ENCODE results near the gene APOBEC4.

DNA sequence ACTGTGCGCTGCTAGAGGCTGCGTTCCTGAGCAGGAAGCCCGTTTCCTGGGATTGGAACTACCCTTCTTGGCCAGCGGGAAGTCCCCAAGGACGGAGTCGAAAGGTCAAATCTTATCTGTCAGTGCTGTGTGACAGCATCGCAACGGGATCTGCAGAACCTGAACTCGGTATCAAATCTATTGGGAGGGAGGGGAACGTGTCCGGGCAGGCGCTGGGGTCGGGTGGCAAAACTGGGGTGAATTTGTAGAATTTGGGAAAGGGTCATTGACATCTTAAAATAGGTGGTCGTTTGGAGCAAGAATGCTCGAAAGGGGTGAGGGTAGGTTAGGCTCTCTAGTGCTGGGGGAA lies 16.8 kb downstream of the APOBEC4 start:
- TF ChIP-seq POLR2A (IDR thresholded peaks at IDR 0.05; ENCODE audit: borderline replicate concordance, extremely low read depth, insufficient read depth, insufficient read length) (no peak), SP1 (IDR thresholded peaks at IDR 0.05; ENCODE audit: low read depth) (no peak), EZH2phosphoT487 (IDR thresholded peaks at IDR 0.05; ENCODE audit: borderline replicate concordance) (no peak), YY1 (IDR thresholded peaks at IDR 0.05; ENCODE audit: extremely low read depth, insufficient replicate concordance, low read depth, low read length) (no peak), EZH2 (IDR thresholded peaks at IDR 0.05) (no peak), TCF7L2 (IDR thresholded peaks at IDR 0.05; ENCODE audit: borderline replicate concordance, extremely low read depth, insufficient read depth, insufficient read length) (no peak), CBX3 (IDR thresholded peaks at IDR 0.05; ENCODE audit: low read depth) (no peak), ZNF274 (IDR thresholded peaks at IDR 0.05; ENCODE audit: low read depth, low read length) (no peak), RAD21 (IDR thresholded peaks at IDR 0.05; ENCODE audit: low read depth) (no peak)
- TF ChIP-seq, protein P1, sequence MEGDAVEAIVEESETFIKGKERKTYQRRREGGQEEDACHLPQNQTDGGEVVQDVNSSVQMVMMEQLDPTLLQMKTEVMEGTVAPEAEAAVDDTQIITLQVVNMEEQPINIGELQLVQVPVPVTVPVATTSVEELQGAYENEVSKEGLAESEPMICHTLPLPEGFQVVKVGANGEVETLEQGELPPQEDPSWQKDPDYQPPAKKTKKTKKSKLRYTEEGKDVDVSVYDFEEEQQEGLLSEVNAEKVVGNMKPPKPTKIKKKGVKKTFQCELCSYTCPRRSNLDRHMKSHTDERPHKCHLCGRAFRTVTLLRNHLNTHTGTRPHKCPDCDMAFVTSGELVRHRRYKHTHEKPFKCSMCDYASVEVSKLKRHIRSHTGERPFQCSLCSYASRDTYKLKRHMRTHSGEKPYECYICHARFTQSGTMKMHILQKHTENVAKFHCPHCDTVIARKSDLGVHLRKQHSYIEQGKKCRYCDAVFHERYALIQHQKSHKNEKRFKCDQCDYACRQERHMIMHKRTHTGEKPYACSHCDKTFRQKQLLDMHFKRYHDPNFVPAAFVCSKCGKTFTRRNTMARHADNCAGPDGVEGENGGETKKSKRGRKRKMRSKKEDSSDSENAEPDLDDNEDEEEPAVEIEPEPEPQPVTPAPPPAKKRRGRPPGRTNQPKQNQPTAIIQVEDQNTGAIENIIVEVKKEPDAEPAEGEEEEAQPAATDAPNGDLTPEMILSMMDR (IDR thresholded peaks at IDR 0.05 in 2 of 3, conservative IDR thresholded peaks at IDR 0.05 in 1 of 3; ENCODE audit: borderline replicate concordance in 1 of 3, insufficient read depth in 1 of 3, low read depth in 2 of 3, low read length in 2 of 3) = no peak
- TF ChIP-seq, protein P2, sequence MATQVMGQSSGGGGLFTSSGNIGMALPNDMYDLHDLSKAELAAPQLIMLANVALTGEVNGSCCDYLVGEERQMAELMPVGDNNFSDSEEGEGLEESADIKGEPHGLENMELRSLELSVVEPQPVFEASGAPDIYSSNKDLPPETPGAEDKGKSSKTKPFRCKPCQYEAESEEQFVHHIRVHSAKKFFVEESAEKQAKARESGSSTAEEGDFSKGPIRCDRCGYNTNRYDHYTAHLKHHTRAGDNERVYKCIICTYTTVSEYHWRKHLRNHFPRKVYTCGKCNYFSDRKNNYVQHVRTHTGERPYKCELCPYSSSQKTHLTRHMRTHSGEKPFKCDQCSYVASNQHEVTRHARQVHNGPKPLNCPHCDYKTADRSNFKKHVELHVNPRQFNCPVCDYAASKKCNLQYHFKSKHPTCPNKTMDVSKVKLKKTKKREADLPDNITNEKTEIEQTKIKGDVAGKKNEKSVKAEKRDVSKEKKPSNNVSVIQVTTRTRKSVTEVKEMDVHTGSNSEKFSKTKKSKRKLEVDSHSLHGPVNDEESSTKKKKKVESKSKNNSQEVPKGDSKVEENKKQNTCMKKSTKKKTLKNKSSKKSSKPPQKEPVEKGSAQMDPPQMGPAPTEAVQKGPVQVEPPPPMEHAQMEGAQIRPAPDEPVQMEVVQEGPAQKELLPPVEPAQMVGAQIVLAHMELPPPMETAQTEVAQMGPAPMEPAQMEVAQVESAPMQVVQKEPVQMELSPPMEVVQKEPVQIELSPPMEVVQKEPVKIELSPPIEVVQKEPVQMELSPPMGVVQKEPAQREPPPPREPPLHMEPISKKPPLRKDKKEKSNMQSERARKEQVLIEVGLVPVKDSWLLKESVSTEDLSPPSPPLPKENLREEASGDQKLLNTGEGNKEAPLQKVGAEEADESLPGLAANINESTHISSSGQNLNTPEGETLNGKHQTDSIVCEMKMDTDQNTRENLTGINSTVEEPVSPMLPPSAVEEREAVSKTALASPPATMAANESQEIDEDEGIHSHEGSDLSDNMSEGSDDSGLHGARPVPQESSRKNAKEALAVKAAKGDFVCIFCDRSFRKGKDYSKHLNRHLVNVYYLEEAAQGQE (IDR thresholded peaks at IDR 0.05; ENCODE audit: low read depth) = no peak
- TF ChIP-seq, protein P3, sequence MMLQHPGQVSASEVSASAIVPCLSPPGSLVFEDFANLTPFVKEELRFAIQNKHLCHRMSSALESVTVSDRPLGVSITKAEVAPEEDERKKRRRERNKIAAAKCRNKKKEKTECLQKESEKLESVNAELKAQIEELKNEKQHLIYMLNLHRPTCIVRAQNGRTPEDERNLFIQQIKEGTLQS (IDR thresholded peaks at IDR 0.05) = no peak
